Lower lobe of right lung (tissue), 2 donors: ENCODE results near the gene SLC39A11. TPM values are rescaled to one million over a fixed set of nuclear protein-coding genes. Genes with fewer than 3 reads are reported as not detected.
"Not testable (repeated sequence)": the region's sequence is repeated elsewhere in the genome, so short reads cannot be mapped to it uniquely, and the experiment has no call there.

Experiments
- ATAC-seq, 2 donors: fragments of 200-7000 bp; cut with Tn5 transposase; one replicate each; pipeline ENCODE4 v1.9.1; 2020 to 2022; ENCODE audit warnings: mild to moderate bottlenecking in 2 of 2, moderate library complexity in 2 of 2
- DNase-seq: peaks from one replicate; pipeline ENCODE4 v3.0.0-alpha.2; 2020
- H3K27ac ChIP-seq: fragments of 200-600 bp; one replicate; pipeline ENCODE4 v1.8.0; 2022
- H3K27me3 ChIP-seq: fragments of 200-600 bp; one replicate; pipeline ENCODE4 v1.8.0; 2022; ENCODE audit warnings: low read depth
- H3K36me3 ChIP-seq: fragments of 200-600 bp; one replicate; pipeline ENCODE4 v1.8.0; 2022; ENCODE audit warnings: mild to moderate bottlenecking
- H3K4me1 ChIP-seq: fragments of 200-600 bp; one replicate; pipeline ENCODE4 v1.8.0; 2022
- H3K4me3 ChIP-seq: fragments of 200-600 bp; one replicate; pipeline ENCODE4 v1.8.0; 2022; ENCODE audit warnings: mild to moderate bottlenecking
- H3K9me3 ChIP-seq: fragments of 200-600 bp; one replicate; pipeline ENCODE4 v1.8.0; 2022
- CTCF ChIP-seq: fragments of 200-600 bp; IDR thresholded peaks from one replicate; pipeline ENCODE4 v1.8.0; 2022; ENCODE audit warnings: antibody characterized with exemption, mild to moderate bottlenecking
- intact Hi-C: fragments of 100-400 bp; cut with DNase I; formaldehyde crosslinking; loops from one replicate; pipeline ENCODE4 v1.11.0; 2022
- total RNA-seq: library from RNA; stranded (reverse); fragmentation: NEBNext Ultra II Directional; extraction: Animal tissue kit (Norgen Biotek cat#: 25700); gene quantifications from one replicate; pipeline ENCODE4 v1.2.1, GENCODE V29; 2021
- donor health status: DM: no; HTN: yes; CAD: no; lungs with severe emphysema.

SLC39A11 gene
- total RNA-seq, 1 donor from 2014 or later: 39.7 TPM

- H3K4me1 ChIP-seq: no peaks in the 10 kb centered on the region
- no peak for TF ChIP-seq CTCF
- H3K27ac ChIP-seq: no peak overlapping the region
- H3K36me3 ChIP-seq: no peaks in the 10 kb centered on the region
- H3K4me3 ChIP-seq: no peak overlapping the region
- intact Hi-C loops: no loop called here
- DNase-seq (no peak), ATAC-seq (no peak)
- H3K9me3 ChIP-seq: no peaks in the 10 kb centered on the region
- no peaks in the 10 kb centered on the region for H3K27me3 ChIP-seq
Observed at GRCh38 chr17:73065376-73065775, 27.1 kb downstream of the SLC39A11 start.

GRCh38 chr17:73064084-73064938, 28.2 kb downstream of the SLC39A11 start:
- DNase-seq: no peak
- Histone ChIP-seq H3K9me3 (no peaks in the 10 kb centered on the region), H3K4me1 (no peaks in the 10 kb centered on the region), H3K27me3 (no peaks in the 10 kb centered on the region), H3K4me3 (no peak overlapping the region), H3K36me3 (no peaks in the 10 kb centered on the region), H3K27ac (no peak overlapping the region)
- intact Hi-C loops: no loop called here
- ATAC-seq: no peak
- TF ChIP-seq CTCF: no peak

- ATAC-seq (no peak), DNase-seq (no peak)
- Histone ChIP-seq H3K4me3 (no peak overlapping the region), H3K27me3 (no peaks in the 10 kb centered on the region), H3K27ac (no peak overlapping the region), H3K4me1 (no peaks in the 10 kb centered on the region), H3K36me3 (no peaks in the 10 kb centered on the region), H3K9me3 (no peaks in the 10 kb centered on the region)
- intact Hi-C loops: no loop called here
- no peak for TF ChIP-seq CTCF
Observed at GRCh38 chr17:73062726-73063125, 29.8 kb downstream of the SLC39A11 start.

GRCh38 chr17:73061161-73061560, 31.3 kb downstream of the SLC39A11 start:
- peak; percentile 50 for DNase-seq
- no peak overlapping the region for H3K4me3 ChIP-seq
- H3K36me3 ChIP-seq: no peaks in the 10 kb centered on the region
- intact Hi-C loops: no loop called here
- no peak for TF ChIP-seq CTCF
- H3K27ac ChIP-seq: no peak overlapping the region
- no peaks in the 10 kb centered on the region for H3K9me3 ChIP-seq
- H3K4me1 ChIP-seq: no peaks in the 10 kb centered on the region
- no peaks in the 10 kb centered on the region for H3K27me3 ChIP-seq
- peak in 1 of 2 donors; percentile 26 for ATAC-seq

GRCh38 chr17:73060721-73061120, 31.8 kb downstream of the SLC39A11 start:
- intact Hi-C loops: no loop called here
- Histone ChIP-seq H3K36me3 (no peaks in the 10 kb centered on the region), H3K4me1 (no peaks in the 10 kb centered on the region), H3K27ac (no peak overlapping the region), H3K27me3 (no peaks in the 10 kb centered on the region), H3K4me3 (no peak overlapping the region), H3K9me3 (no peaks in the 10 kb centered on the region)
- ATAC-seq (no peak), DNase-seq (no peak)
- TF ChIP-seq CTCF: no peak

- H3K4me1 ChIP-seq, H3K27ac ChIP-seq, DNase-seq, intact Hi-C loops, ATAC-seq, H3K27me3 ChIP-seq, H3K4me3 ChIP-seq, H3K9me3 ChIP-seq, H3K36me3 ChIP-seq: not testable (repeated sequence)
Observed at GRCh38 chr17:73059713-73060112, 32.8 kb downstream of the SLC39A11 start.
